NCI-H446 treated with DMSO at 0.1 percent for 48 hours (cell line): Measurements from ENCODE around the gene CELA2B.
"Not testable (repeated sequence)": the region's sequence is repeated elsewhere in the genome, so short reads cannot be mapped to it uniquely, and the experiment has no call there.

Experiments
- DNase-seq: peaks from one replicate; lab custom pipeline; 2025; lab: John Stamatoyannopoulos, UW

CELA2B gene

GRCh38 chr1:15469361-15469760 is 6.5 kb upstream of the CELA2B start:
- peak; percentile 45 for DNase-seq

- DNase-seq, result peak; percentile 45
Measured at GRCh38 chr1:15469821-15470448, 6.0 kb upstream of the CELA2B start.

- DNase-seq, result not testable (repeated sequence)
Measured at GRCh38 chr1:15471067-15471466, 4.8 kb upstream of the CELA2B start.

- DNase-seq, result not testable (repeated sequence)
Measured at GRCh38 chr1:15471723-15472122, 4.2 kb upstream of the CELA2B start.

GRCh38 chr1:15472587-15472986 is 3.3 kb upstream of the CELA2B start:
- DNase-seq, result no peak

GRCh38 chr1:15476927-15477326 is 1.0 kb downstream of the CELA2B start:
- no peak for DNase-seq

GRCh38 chr1:15477646-15478212 is 1.8 kb downstream of the CELA2B start:
- DNase-seq, result no peak

- no peak for DNase-seq
Measured at GRCh38 chr1:15479654-15480347, 3.9 kb downstream of the CELA2B start.

GRCh38 chr1:15482455-15482854 is 6.6 kb downstream of the CELA2B start:
- not testable (repeated sequence) for DNase-seq

GRCh38 chr1:15482983-15483543 is 7.2 kb downstream of the CELA2B start:
- DNase-seq, result not testable (repeated sequence)

- DNase-seq, result no peak
Measured at GRCh38 chr1:15483971-15484370, 8.1 kb downstream of the CELA2B start.

- DNase-seq, result not testable (repeated sequence)
Measured at GRCh38 chr1:15484443-15484842, 8.5 kb downstream of the CELA2B start.

GRCh38 chr1:15485636-15486035 is 9.7 kb downstream of the CELA2B start:
- DNase-seq, result no peak

- not testable (repeated sequence) for DNase-seq
Measured at GRCh38 chr1:15486844-15487610, 11.1 kb downstream of the CELA2B start.

GRCh38 chr1:15488371-15488770 is 12.5 kb downstream of the CELA2B start:
- no peak for DNase-seq

- DNase-seq, result peak; percentile 16
Measured at GRCh38 chr1:15489052-15489736, 13.3 kb downstream of the CELA2B start.

GRCh38 chr1:15491010-15491409 is 15.1 kb downstream of the CELA2B start:
- not testable (repeated sequence) for DNase-seq

- no peak for DNase-seq
Measured at GRCh38 chr1:15492596-15492995, 16.7 kb downstream of the CELA2B start.

- no peak for DNase-seq
Measured at GRCh38 chr1:15493869-15494390, 18.0 kb downstream of the CELA2B start.

- no peak for DNase-seq
Measured at GRCh38 chr1:15500184-15501178, 24.6 kb downstream of the CELA2B start.
